A204.1 (cell line): ENCODE results near the gene TPRA1.

Experiments used
- FAIRE-seq: peaks from 2 replicates; lab custom pipeline; 2012; peaks lifted over from hg19 to GRCh38; lab: Jason Lieb, UNC

Gene TPRA1

DNA sequence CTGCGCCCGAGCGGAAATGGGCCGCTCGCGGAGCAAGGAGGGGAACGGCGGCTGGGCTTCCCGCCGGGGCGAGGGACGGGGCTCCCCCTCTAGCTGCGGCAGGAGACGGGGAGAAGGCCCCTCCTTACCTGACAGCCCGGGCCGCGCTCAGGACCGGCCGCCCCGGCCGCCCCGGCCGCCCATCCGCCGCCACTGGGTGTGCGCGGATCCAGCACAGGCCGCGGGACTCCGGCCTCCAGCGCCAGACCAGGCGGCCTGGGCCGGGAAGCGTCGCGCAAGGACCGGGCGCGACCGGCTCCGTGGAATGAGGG, 296 bp downstream of the TPRA1 start:
- no peak for FAIRE-seq

DNA sequence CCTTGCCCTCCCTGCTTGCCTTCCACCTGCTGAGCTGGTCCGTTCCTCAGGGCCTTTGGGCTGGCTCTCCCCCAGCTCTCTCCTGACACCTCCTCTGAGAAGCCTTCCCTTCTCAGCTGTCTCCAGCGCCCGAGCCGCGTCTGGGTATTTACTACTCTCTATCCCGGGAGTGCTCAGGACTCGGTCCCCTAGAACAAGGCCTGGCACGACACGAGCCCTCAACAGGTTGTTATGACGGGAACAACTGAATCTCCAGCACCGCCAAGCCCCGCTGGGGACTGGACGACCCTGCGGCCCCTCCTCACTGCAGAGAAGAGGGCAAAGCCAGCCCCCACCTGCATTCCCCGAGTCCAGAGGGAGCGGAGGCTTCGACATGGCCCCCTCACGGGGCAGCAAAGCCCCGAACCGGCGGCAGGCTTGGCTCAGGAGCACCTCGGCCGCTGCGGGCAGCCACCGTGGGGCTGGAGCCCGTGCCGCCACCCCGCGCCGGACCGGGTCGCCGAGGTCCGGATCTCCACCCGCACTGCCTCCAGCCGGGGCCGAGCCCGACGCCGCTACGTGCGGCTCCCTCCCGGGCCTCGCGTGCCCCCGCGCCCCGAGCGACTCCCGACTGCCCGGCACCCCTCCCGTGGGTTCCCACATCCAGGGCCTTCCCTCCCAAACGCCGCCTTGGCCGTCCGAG, 792 bp downstream of the TPRA1 start:
- FAIRE-seq: no peak

DNA sequence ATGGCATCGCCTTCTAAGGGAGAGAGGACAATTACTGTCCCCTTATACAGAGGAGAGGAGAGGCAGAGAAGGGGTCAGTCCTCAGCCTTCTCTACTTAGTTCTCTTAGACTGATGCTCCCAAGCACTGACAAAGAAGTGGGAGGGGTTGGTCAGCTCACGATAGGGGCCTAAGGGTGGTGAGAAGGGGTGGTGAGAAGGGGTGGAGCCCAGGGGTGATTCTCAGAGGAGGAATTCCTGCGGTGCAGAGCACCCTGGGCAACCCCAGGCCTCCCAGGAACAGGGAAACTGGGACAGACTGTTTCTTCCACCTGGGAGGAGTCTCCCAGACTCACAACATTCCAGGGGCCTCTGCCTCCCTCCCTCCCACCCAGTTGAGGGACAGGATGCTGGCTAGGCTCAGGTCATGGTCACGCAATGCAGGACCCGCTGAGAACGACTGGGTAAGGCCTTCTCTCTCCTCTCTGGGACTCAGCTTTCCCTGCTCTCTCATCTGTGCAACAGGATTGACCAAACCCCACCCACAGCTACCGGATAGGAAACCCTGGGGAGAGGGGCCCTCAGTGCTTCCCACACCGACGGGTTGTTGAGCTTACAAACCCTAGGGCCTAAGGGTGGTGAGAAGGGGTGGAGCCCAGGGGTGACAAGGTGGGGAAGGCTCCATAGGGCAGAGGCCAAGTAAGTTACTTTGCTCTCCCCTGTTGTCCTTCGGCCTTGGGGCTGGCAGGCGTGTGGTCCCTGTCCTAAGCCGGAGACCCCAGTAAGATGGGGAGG, 1.5 kb downstream of the TPRA1 start:
- FAIRE-seq: no peak

DNA sequence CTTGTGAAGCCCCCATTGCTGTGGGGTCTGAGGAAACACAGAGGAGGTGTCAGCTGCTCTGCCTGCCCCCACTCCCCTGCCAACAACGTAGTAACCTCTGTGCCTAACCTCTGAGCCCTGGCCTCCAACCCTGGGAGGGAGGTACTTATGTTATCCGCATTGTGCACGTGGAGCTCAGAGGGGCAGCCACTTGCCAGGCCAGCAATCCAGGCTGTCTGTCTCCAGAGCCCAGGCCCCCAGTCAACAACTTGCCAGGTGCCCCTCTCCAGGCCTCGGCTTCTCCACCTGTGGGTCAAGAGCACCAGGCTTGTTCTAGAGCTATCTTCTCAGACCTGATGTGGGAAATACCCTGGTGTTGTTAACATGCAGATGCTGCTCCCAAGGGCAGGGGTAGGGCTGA, 2.7 kb downstream of the TPRA1 start:
- no peak for FAIRE-seq

DNA sequence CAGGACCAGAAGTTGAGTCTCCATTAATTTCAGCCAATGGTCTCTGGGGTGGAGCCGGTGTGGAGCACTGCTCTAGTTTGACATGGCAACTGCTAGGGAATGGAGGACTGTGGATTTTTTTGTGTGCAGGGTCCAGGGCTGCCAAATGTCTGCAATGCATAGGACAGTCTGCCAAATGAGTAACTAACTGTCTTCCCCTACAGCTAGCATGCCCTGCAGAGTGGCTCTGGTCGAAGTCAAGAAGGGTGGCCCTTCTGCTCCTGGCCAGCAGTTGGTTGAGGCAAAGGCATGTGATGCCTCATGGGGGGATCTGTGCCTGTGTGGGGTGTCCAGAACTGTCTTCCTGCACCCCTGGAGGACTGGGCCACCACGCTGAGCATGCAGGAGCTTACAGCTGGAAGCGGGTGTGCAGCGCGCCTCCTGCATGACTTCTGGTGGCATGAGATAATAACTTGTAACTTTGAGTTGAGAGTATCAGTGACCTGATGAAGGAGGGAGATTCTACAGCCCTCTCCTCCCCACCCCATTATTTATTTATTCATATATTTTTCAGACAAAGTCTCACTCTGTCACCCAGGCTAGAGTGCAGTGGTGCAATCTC, 4.6 kb downstream of the TPRA1 start:
- no peak for FAIRE-seq

DNA sequence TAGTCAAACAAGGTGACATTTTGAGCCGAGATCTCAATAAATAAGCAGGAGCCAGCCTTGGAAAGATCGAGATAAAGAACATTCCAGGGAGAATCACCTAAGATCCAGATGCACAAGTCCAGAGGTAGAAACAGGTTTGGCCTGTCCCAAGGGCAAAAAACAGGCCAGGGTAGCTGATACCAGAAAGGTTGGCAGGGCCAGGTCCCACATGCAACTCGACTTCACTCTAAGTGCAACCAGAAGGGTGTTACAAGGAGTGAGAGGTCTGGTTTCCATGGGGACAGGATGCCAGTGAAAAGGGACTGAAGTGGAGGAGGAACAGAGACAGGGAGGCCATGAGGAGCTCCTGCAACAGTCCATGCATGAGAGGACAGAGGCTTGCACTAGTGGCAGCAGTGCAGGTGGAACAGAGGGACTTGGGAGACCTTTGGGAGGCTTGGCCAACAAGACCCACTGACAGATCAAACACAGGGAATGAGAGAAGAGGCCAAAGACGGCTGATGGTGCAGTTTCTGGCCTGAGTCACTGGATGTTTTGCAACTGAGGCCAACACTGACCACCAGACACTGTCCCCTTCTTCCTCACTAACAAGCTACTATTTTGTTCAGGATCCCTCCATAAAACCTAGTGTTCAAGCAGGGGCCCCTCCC, 5.2 kb downstream of the TPRA1 start:
- FAIRE-seq: no peak

DNA sequence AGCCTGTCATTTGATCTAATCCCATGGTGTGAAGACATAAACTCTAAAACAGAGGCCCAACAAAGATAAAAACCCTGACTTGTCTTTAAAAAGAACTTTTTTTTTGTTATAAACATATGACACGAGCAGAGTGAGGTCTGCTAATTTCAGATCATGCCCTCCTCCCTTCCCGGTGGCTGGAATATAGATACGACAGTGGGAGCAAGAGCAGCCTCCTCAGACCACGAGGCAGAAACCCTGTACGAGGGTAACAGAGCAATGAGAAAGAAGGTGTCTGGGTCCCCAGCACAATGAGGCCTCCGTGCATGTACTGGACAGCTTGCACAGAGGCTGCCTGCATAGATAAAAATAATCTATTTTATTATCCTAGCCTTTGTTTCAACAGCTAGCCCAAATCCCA, 5.8 kb downstream of the TPRA1 start:
- no peak for FAIRE-seq

DNA sequence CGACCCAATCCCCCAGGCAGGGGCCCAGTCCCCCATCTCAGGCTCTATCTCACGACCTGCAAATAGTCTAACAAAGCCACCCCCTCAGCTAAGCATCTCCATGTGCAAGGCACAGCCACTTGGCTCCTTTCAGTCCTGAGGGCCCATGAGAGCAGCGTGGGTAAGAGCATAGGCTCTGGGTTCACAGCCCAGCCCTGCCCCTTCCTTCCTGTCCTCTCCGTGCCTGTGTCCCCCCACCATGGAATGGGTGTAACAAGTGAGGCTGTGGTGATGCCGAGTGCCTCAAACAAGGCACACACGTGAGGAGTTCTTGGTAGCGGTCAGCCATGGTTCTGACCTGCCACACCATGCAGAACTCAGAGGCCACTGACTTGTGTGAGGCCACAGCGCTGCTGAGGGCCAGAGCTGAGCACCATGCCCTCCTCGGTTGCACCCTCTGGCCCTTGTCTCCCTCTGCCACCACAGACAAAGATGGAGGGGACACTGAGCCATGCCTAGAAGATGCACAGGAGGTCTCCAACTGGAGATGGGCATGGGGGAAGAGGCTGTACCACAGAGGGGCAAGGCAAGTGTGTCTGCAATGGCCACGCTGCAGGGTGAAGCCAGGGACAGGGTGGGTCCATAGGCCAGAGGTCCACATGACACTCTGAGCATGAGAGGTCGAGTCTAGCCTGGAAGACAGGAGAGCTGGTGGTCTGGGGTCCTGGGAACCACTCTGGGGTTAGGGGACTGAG, 10.0 kb downstream of the TPRA1 start:
- FAIRE-seq: no peak

DNA sequence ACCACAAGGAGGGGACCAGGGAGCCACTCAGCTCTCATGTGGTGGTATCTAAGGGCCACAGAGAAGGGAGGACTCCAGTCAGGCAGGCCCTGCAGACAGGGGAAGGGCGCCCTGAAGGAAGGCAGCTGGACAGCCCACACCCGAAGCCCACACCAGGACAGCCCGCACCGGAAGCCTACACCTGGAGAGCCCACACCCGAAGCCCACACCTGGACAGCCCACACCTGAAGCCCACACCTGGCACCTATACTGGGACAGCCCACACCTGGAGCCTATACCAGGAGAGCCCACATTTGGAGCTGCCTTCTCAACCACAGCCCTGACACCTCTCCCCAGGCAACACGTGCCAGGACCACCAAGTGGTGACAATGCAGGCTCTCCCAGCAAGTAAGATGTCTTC, 11.7 kb downstream of the TPRA1 start:
- FAIRE-seq: no peak

DNA sequence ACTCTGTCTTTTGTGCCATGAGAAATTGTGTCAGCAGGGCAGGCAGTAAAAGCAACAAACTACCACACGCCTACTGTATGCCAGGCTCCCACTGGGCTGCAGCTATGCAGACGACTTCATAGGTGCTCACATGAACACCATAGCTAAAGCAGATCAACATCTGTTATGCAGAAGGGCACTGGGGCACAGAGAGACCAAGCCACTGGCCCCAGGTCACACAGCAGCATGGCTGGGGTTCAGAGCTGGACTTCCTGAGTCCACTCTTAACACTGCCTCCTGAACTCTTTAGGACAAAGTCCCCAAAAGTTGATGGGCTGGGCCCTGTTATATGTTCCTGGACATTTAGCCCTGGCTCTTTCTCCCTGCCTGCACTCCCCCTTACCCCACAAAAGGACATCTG, 12.4 kb downstream of the TPRA1 start:
- FAIRE-seq: no peak

DNA sequence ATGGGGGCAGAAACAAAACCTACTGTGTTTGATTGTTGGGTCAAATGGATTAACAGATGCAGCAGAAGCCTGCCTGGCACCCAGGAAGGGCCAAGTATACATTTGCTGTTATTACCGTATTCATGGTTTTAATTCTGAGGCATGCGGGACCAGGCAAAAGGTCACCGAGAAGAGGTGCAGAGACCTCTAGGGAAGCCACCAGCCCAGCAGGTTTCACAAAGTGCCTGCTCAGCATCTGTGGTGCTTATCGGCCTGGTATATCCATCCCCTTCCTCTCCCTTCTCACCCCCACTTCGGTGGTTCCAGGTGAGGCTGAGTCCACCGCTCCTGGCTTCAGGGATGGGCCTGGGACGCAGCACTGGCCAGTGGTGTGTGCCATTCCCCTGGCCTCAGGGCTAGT, 13.1 kb downstream of the TPRA1 start:
- FAIRE-seq: no peak

DNA sequence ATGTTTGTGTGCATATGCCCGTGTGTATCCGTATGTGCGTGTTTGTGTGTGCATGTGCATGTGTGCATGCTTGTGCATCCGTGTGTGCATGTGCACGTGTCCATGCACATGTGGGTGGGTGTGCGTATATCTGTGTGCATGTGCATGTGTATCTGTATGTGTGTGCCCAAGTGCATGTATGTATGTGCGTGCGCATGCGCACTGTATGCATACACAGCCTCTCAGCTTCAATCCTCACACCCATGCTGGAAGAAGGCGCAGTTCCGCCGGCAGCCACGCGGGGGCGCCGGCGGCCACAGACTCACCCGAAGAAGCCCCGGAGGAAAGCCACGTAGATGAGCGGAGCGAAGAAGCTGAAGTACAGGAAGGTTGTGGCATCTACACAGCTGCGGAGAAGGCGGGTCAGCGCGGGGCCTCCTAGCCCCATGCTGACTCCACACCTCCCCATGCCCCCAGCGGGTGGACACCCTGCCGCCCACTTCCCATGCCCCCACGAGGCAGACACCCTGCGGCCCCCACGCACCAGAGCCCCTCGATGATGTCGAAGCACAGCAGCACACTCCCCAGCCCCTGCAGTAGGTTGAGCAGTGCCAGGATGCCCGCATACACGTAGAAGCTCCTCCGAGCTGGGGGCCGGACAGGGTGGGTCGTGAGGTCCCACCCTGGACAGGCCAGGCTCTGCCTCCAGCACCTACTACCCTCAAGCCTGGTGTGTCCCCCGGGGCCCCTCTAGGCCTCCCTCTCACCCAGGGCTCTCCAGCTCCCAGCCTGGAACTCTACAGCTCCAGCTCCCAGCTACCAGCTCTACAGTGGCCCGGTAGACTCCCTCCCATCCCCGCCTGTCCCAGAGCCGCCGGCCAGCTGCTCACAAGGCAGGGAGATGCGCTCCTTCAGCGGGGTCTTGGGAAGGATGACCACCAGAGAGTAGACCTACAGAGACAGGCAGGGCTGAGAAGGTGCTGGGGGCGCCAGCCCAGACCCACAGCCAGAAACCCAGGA, 15.4 kb downstream of the TPRA1 start:
- FAIRE-seq: peak; percentile 85

DNA sequence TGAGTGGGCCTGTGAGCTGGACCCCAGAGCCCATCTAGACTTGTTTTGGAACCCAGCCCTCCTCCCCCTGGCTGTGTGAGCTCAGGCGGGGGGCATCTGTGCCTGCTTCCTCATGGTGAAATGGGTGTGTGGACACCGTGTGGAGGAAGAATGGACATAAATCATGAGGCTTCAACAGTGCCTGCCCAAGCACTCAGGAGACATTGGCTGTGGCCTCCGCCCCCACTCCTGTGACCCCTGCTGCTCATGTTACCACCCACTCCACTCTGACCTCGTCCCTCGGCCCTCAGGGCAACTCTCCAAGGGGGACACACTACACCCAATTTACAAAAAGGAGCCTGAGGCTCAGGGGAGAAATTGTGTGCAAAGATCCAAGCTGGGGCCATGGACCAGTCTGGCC, 16.6 kb downstream of the TPRA1 start:
- no peak for FAIRE-seq

DNA sequence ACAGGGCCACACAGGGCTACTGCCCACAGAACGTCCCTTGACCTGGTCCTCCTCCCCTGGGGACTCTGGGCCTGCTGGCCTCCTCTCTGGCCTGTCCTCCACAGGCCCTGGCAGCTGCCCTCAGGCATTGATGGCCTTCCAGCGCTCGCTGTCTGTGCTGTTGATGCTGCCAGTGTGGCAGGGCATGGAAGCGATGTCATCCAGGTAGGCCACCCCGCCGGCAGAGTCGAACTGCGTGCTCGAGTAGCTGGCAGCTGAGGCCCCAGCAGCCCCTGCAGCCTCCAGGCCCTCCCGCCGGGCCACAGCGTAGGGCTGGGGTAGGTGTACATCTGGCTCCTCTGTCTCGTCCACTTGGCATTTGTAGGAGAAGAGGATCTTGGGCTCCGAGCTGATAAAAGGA, 17.1 kb downstream of the TPRA1 start:
- FAIRE-seq: no peak

DNA sequence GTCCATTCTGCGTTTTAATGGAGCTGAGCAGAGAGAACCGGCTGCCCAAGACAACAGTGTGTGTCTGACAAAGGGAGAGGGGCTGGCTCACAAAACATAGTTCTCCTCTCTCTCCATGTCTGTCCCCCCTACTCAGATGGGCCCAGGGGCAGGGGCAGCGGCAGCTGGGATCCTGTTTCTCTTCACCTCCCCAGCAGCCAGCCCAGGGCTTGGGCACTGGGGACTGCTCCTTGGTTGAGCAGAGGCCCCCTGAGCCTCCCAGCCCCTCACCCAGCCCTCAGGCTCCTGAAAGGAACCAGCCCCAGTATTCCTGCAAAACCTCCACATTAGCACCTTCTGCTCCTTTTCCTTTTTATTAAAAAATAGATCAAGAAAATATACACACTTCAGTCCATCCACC, 17.8 kb downstream of the TPRA1 start:
- FAIRE-seq: no peak

DNA sequence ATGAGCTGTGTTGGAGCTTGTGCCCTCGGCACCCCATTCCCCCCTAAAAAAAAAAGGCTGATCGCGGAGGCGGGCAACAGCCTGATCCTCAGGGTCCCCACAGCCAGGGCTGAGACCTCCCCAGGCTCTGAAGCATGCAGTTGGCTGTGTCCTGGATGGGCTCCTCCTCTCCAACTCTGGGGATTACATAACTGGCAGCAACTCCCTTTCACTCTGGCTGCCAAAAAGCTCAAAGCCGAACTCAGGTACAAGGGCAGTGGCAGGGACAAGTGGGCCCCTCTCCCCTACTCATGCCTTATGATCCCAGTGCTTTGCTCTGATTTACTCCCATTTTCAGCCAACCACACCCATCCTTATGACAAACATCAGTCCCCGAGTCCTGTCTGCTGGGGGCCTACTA, 18.3 kb downstream of the TPRA1 start:
- FAIRE-seq: no peak

DNA sequence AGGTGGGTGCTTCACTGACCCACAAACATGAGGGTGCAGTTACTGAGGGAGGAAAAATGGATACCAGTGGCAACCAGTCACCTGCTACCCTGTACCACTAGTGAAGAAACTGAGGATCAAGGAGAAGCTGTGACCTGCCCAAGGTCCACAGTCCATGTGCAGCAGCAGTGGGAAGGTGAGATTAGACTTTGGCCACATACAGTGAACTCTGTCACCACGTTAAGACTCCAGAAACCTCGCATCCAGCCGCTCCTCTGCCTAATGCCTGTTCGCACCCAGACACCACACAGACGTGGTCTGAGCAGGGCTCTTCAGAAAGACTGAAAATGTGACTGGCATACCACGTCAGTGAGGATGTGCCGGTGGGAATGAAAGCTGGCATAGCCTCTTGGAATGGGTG, 20.0 kb downstream of the TPRA1 start:
- no peak for FAIRE-seq

DNA sequence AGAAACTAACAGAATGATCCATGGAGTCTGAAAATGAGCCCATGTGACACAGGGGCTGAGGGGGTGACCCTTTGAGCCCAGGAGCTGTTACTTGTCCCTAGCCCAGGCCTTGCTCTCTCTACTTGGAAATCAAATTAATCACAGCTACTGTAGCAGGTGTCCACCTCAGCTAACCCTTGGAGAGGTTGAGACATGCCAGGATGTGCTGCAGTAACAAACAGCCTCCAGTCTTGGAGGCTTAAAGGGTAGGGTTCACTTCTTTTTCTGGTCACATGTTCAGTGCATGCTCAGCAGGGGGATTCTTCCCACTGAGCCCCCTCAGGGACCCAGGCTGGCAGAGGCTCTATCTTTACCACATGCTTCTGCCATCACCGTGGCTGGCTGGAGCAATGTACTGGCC, 21.4 kb downstream of the TPRA1 start:
- no peak for FAIRE-seq

DNA sequence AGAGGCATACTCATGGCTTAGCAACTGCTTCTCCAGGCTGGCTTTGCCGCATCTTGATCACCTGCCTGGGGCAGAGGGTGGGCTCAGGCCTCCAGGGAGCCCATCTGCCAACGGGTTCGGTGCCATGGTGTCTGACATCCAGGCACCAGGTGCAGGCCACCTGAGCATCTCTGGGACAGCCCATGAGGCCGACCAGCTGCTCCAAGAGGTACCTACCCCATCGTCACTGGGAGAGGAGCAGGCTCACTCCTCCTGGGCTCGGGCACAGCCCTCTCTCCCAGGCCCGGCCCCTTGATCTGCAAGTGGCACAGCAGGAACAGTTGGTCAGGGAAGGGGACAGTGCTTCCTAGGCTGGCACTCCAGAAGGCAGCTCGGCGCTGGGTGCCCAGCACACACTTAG, 21.9 kb downstream of the TPRA1 start:
- FAIRE-seq: no peak

DNA sequence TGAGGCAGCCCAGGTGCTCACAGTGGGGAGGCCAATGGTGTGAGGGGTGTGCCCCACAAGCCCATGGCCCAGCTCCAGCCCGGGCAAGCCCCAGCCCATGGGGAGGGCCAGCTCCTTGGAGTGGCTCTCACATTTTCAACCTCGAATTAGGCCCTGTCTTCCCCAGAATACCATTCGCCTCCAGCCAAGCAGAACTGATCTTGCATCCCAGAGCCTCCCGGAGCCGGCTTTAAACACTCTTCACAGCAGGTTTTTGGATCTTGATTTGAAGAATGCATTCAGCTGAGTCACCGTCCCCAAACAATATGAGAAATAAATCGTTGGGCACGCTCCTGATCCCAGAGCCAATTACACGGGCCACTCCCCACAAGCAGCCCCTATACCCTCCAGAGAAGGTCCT, 23.7 kb downstream of the TPRA1 start:
- no peak for FAIRE-seq

DNA sequence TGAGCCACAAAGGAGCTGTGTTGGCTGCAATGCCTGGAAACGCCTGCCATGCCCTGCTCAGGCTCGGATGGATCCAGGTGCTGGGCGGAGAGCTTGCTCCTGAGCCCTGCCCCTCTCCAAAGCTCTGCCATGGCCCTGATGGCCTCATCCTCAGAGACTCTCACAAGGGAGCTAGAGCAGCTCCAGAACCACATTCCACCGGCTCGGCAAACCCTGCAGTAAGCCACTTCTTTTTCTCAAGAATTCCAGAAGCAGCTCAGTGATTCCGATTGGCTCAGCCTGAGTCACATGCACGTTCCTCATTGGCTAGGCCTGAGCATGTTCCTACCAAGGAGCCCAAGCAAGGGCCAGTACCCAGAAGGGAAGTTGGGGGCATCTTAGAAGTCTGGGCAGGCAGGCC, 24.8 kb downstream of the TPRA1 start:
- FAIRE-seq: no peak
